NT2/D1 (cell line): ENCODE results near the gene XPC.

Experiments used
- SUZ12 ChIP-seq: IDR thresholded peaks from 2 replicates; pipeline ENCODE4 v1.6.1; 2011; ENCODE audit not compliant: insufficient read length, insufficient read depth; ENCODE audit errors: extremely low read depth
- YY1 ChIP-seq: IDR thresholded peaks from 2 replicates; pipeline ENCODE4 v1.6.1; 2011; ENCODE audit not compliant: insufficient read length, insufficient read depth
- ZNF274 ChIP-seq: IDR thresholded peaks from 2 replicates; pipeline ENCODE4 v1.6.1; 2011; ENCODE audit warnings: mild to moderate bottlenecking, low read depth, low read length

- TF ChIP-seq ZNF274: no peak
- TF ChIP-seq SUZ12: no peak
- TF ChIP-seq YY1: no peak
Observed at GRCh38 chr3:14170531-14171159, 7.8 kb downstream of the XPC start.
